Measurements from ENCODE around the gene AFAP1. TPM values are rescaled to one million over a fixed set of nuclear protein-coding genes. Genes with fewer than 3 reads are reported as not detected.

AFAP1 gene
- polyA plus RNA-seq, 3 donors, result not detected

DNA sequence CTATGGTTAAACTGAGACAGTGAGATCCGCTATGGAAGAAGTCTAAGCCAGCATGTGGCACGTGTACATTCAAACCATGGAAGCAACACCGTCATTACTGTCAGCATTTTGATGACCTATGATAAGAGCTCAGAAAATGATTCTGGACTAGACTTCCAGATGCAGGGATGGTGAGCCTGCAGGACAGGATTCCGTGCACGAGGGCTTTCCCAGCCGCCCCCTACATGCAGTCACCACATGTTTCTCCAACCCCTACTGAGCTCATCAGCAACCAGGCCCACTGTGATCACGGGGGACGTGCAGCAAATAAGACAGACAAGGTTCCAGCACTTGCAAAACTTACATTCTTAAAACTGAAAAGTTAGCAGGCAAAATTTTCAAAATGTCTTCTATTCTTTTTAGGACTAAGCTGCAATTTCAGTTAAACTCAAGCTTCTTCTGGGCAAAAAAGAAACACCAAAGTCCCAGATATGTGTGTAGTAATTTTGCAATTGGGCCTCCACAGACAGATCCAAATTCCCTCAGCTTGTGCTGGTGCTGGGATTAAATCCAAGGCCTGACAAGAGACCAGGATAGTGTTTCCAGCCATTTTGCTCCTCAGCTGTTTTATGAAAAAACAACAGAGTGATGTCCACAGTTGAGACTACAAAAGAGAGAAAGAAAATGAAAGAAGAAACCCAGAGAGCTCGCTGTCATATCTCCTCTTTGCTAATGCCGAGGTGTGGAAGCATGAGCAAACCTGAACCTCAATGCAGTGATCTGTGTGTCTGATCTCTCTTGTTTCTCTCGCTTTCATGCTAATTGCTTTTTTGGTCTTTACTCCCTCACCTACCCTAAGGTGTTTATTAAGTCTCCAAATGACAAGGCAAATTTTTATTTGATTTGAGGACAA is 118.2 kb downstream of the AFAP1 start:
- Histone ChIP-seq H3K27me3 (ENCODE audit: control insufficient read depth in 2 of 2, insufficient read depth in 2 of 2, low read length in 2 of 2) (no peaks in the 10 kb centered on the region), H3K4me3 (replicated peaks in 1 of 3; ENCODE audit: low read depth in 2 of 3, low read length in 3 of 3) (no peak overlapping the region), H2AFZ (ENCODE audit: insufficient read depth, low read depth, low read length, poor library complexity, severe bottlenecking) (no peak overlapping the region), H3K9me3 (replicated peaks in 1 of 2; ENCODE audit: control insufficient read depth in 1 of 2, insufficient read depth in 1 of 2, low read length in 2 of 2) (no peaks in the 10 kb centered on the region), H4K20me1 (ENCODE audit: insufficient read depth, low read length) (no peaks in the 10 kb centered on the region), H3K4me1 (ENCODE audit: control insufficient read depth in 1 of 2, insufficient read depth in 2 of 2, low read length in 2 of 2) (no peaks in the 10 kb centered on the region), H3K4me2 (replicated peaks; ENCODE audit: extremely low read depth, low read length, poor library complexity, severe bottlenecking) (no peak overlapping the region), H3K9ac (ENCODE audit: insufficient read depth, low read length, poor library complexity, severe bottlenecking) (no peak overlapping the region), H3K27ac (ENCODE audit: low read depth in 1 of 2, low read length in 2 of 2) (no peak overlapping the region), H3K79me2 (ENCODE audit: insufficient read depth, low read length) (no peaks in the 10 kb centered on the region), H3K36me3 (replicated peaks in 1 of 2; ENCODE audit: control insufficient read depth in 1 of 2, insufficient read depth in 2 of 2, low read length in 2 of 2) (no peaks in the 10 kb centered on the region)
- no peak for DNase-seq
- no peaks in the 10 kb centered on the region for H3K4me1 Mint-ChIP-seq
- 88% methylated on average over 8 of the region's 11 CpGs for WGBS (ENCODE audit: insufficient coverage)
- H3K9me3 Mint-ChIP-seq, result peaks cover 0 to 2% (median 0%) of the 10 kb centered on the region in 7 donors
- H3K27me3 Mint-ChIP-seq (ENCODE audit: low read depth in 3 of 3), result peaks cover 5 to 9% (median 6%) of the 10 kb centered on the region in 3 donors
- H3K36me3 Mint-ChIP-seq, result peaks cover 0 to 20% of the 10 kb centered on the region in 2 donors
- H3K27ac Mint-ChIP-seq, result peak overlapping the region in 1 of 7 donors; percentile 16
- TF ChIP-seq, protein P1, sequence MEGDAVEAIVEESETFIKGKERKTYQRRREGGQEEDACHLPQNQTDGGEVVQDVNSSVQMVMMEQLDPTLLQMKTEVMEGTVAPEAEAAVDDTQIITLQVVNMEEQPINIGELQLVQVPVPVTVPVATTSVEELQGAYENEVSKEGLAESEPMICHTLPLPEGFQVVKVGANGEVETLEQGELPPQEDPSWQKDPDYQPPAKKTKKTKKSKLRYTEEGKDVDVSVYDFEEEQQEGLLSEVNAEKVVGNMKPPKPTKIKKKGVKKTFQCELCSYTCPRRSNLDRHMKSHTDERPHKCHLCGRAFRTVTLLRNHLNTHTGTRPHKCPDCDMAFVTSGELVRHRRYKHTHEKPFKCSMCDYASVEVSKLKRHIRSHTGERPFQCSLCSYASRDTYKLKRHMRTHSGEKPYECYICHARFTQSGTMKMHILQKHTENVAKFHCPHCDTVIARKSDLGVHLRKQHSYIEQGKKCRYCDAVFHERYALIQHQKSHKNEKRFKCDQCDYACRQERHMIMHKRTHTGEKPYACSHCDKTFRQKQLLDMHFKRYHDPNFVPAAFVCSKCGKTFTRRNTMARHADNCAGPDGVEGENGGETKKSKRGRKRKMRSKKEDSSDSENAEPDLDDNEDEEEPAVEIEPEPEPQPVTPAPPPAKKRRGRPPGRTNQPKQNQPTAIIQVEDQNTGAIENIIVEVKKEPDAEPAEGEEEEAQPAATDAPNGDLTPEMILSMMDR (IDR thresholded peaks at IDR 0.05), result no peak
- intact Hi-C loops (cut with micrococcal nuclease), result no loop called here
- H3K4me3 Mint-ChIP-seq, result no peak overlapping the region

DNA sequence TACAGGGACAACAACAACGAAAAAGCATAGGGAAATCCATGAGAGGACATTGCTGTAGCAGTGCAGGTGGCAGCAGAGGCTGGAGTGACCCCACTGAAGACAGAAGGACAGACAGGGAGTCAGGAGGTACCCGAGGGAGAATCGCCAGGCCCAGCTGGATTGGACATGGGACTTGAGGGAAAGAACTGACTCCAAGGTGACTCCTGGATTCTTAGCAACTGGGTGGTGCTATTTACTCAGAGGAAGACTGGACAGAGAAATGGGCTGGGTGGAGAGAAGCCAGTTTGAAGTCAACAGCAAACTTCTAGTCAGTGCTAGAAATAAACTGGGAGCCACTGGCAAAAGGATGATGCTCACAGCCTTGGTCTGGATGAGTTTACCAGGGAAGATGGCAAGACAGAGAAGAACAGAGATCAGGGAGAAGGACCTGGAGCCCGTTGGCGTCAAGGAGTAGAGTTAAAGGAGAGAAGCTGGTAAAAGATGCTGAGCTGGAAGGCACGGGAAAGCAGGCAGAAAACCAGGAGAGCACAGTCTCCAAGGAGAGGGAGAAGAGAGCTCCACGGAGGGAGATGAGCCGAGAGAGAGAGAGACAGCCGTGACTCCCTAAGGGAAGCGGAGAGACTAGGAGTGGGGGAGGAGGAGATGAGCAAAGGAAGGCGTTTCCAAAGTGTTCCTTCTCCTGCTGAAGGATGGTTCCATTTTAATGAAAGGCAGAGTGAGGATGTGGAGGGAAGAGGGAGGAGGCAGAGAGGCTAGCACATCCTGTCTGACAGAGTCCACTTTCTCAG is 119.4 kb downstream of the AFAP1 start:
- no peaks in the 10 kb centered on the region for H3K4me1 Mint-ChIP-seq
- H3K36me3 Mint-ChIP-seq, result peaks cover 0 to 21% of the 10 kb centered on the region in 2 donors
- peaks cover 0 to 2% (median 0%) of the 10 kb centered on the region in 7 donors for H3K9me3 Mint-ChIP-seq
- no peaks in the 10 kb centered on the region for H3K27me3 ChIP-seq (ENCODE audit: control insufficient read depth in 2 of 2, insufficient read depth in 2 of 2, low read length in 2 of 2)
- H3K27me3 Mint-ChIP-seq (ENCODE audit: low read depth in 3 of 3), result peaks cover 4 to 11% (median 5%) of the 10 kb centered on the region in 3 donors
- no peaks in the 10 kb centered on the region for H4K20me1 ChIP-seq (ENCODE audit: insufficient read depth, low read length)
- H3K27ac Mint-ChIP-seq, result no peak overlapping the region
- no peaks in the 10 kb centered on the region for H3K36me3 ChIP-seq (replicated peaks in 1 of 2; ENCODE audit: control insufficient read depth in 1 of 2, insufficient read depth in 2 of 2, low read length in 2 of 2)
- no peak for DNase-seq
- no peaks in the 10 kb centered on the region for H3K4me1 ChIP-seq (ENCODE audit: control insufficient read depth in 1 of 2, insufficient read depth in 2 of 2, low read length in 2 of 2)
- WGBS (ENCODE audit: insufficient coverage), result 95% methylated on average over 11 of the region's 11 CpGs
- H3K4me3 Mint-ChIP-seq, result no peak overlapping the region
- no peak overlapping the region for H3K4me3 ChIP-seq (replicated peaks in 1 of 3; ENCODE audit: low read depth in 2 of 3, low read length in 3 of 3)
- no peak overlapping the region for H3K9ac ChIP-seq (ENCODE audit: insufficient read depth, low read length, poor library complexity, severe bottlenecking)
- no peak overlapping the region for H3K27ac ChIP-seq (ENCODE audit: low read depth in 1 of 2, low read length in 2 of 2)
- no peak overlapping the region for H3K4me2 ChIP-seq (replicated peaks; ENCODE audit: extremely low read depth, low read length, poor library complexity, severe bottlenecking)
- no peaks in the 10 kb centered on the region for H3K9me3 ChIP-seq (replicated peaks in 1 of 2; ENCODE audit: control insufficient read depth in 1 of 2, insufficient read depth in 1 of 2, low read length in 2 of 2)
- no peak overlapping the region for H2AFZ ChIP-seq (ENCODE audit: insufficient read depth, low read depth, low read length, poor library complexity, severe bottlenecking)
- TF ChIP-seq, protein P1 (IDR thresholded peaks at IDR 0.05), result no peak
- H3K79me2 ChIP-seq (ENCODE audit: insufficient read depth, low read length), result no peaks in the 10 kb centered on the region
- intact Hi-C loops (cut with micrococcal nuclease), result no loop called here
